ENCODE results near the gene STX11. TPM values are rescaled to one million over a fixed set of nuclear protein-coding genes. Genes with fewer than 3 reads are reported as not detected.

The STX11 gene
- total and polyA plus RNA-seq, 10 of the 15 experiments (the other 5 are each of a cell fraction or from before 2014, with no cell fraction given): 0.66 to 38.1 (median 19.8) TPM

DNA sequence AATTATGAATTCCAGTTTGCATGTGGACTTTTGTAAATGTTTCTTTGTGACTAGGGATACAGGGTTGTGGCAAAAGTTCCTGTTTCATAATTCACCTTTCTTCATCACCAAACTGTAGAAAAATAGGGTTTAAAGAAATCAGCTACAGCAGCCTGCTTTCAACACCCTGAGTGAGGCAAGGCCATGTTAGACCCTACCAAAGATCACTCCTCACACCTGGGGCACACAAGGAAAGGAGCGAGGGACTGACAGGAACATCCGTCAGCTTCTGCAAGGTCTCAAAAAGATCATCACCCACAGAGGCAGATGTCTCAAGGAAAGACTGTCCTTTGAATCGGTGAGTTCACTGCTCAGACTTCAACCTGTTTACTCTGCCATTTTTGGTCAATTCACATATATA lies 10.5 kb upstream of the STX11 start:
- no peaks in the 10 kb centered on the region for H3K27me3 ChIP-seq (replicated peaks in 1 of 2; ENCODE audit: control insufficient read depth in 2 of 2, insufficient read depth in 2 of 2, low read length in 1 of 2)
- H3K27ac ChIP-seq (ENCODE audit: control insufficient read depth, insufficient read depth): no peak overlapping the region
- 79% methylated on average over 3 of the region's 3 CpGs for WGBS (ENCODE audit: insufficient coverage, insufficient replicate concordance, low lambda C conversion rate, missing lambda C conversion rate)
- SMC1A ChIA-PET (ENCODE audit: uncharacterized antibody, unreplicated experiment): interaction anchor here (1.0 to 5.3 kb wide), 4 partner anchors 11 to 25 kb away, joined by 4 to 21 read pairs (median 12); partner anchors contain the start of gene STX11
- RAD21 ChIA-PET (ENCODE audit: unreplicated experiment): interaction anchor here (0.6 to 1.4 kb wide), 4 partner anchors 11 to 590 kb away, joined by 3 to 4 read pairs (median 3); partner anchors contain the start of gene STX11
- intact Hi-C loops (cut with micrococcal nuclease; ENCODE audit: unreplicated experiment) (no loop called here), in situ Hi-C loops (cut with MboI) (no loop called here)
- POLR2A ChIA-PET: interaction anchor here (0.9 to 1.3 kb wide), 2 partner anchors 14 to 78 kb away, joined by 3 to 4 read pairs; no protein-coding TSS in a partner anchor
- no peak overlapping the region for H3K4me3 ChIP-seq
- CTCF ChIA-PET: interaction anchor here (0.5 to 1.6 kb wide), 5 partner anchors 9 to 404 kb away, joined by 3 to 4 read pairs (median 4); no protein-coding TSS in a partner anchor
- no TSS peak for BruUV-seq (replicated peaks)
- TF ChIP-seq KAT2A (conservative IDR thresholded peaks at IDR 0.05; ENCODE audit: control insufficient read depth, low read depth, low read length): no peak
- TF ChIP-seq BMI1 (IDR thresholded peaks at IDR 0.05; ENCODE audit: borderline replicate concordance): no peak
- TF ChIP-seq NR2C2 (IDR thresholded peaks at IDR 0.05; ENCODE audit: borderline replicate concordance, control insufficient read depth, insufficient read length, low read depth): no peak
- DNase-seq (ENCODE audit: low read depth, low spot score) (no peak), ATAC-seq (no peak), FAIRE-seq (no peak)
- peak overlapping the region; percentile 59 for H3K4me2 ChIP-seq (ENCODE audit: control insufficient read depth, insufficient read depth)
- H3K9ac ChIP-seq (ENCODE audit: control insufficient read depth, insufficient read depth, low read length): no peak overlapping the region
- no peaks in the 10 kb centered on the region for H3K79me2 ChIP-seq (ENCODE audit: control insufficient read depth, insufficient read depth, low read length)
- H4K20me1 ChIP-seq (ENCODE audit: control insufficient read depth, insufficient read depth): no peaks in the 10 kb centered on the region
- H3K9me3 ChIP-seq (replicated peaks; ENCODE audit: control insufficient read depth, insufficient read depth, low read length): no peaks in the 10 kb centered on the region
- H3K4me1 ChIP-seq (ENCODE audit: control insufficient read depth, insufficient read depth, low read length): peaks cover 18% of the 10 kb centered on the region
- peak overlapping the region; percentile 81 for H2AFZ ChIP-seq (ENCODE audit: control insufficient read depth, low read depth, low read length)
- no peaks in the 10 kb centered on the region for H3K36me3 ChIP-seq (ENCODE audit: control insufficient read depth in 2 of 2, insufficient read depth in 2 of 2, low read length in 1 of 2)

DNA sequence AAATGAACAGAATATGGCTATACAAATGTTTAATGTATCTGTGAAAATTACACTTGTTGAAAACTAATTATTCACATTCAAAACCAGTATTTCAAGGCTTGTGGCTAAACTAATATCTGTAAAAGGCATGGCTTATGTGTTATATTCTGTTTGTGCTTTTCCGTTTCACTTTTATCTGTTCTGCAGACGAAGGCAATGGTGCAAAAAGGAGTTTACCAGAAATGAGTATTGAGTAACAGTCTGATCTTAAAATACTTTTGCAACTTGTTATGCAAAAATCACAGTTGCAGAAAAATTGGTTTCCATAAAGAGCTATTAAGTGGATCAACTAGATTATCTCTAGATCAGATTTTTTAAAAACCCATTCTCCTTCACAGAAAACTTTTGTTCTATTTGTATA lies 9.4 kb upstream of the STX11 start:
- H3K9me3 ChIP-seq (replicated peaks; ENCODE audit: control insufficient read depth, insufficient read depth, low read length): no peaks in the 10 kb centered on the region
- ChIA-PET POLR2A (interaction anchor here (0.6 kb wide), 1 partner anchor 164 kb away, joined by 4 read pairs; no protein-coding TSS in a partner anchor), RAD21 (ENCODE audit: unreplicated experiment) (interaction anchor here (0.9 to 4.3 kb wide), 4 partner anchors 12 to 77 kb away, joined by 3 to 21 read pairs (median 3); no protein-coding TSS in a partner anchor), CTCF (interaction anchor here (1.0 to 1.4 kb wide), 4 partner anchors 10 to 76 kb away, joined by 3 to 6 read pairs (median 5); no protein-coding TSS in a partner anchor), SMC1A (ENCODE audit: uncharacterized antibody, unreplicated experiment) (interaction anchor here (0.7 to 5.3 kb wide), 8 partner anchors 10 to 163 kb away, joined by 3 to 21 read pairs (median 3); partner anchors contain the start of gene STX11)
- peak overlapping the region; percentile 90 for H3K4me2 ChIP-seq (ENCODE audit: control insufficient read depth, insufficient read depth)
- peak overlapping the region; percentile 86 for H2AFZ ChIP-seq (ENCODE audit: control insufficient read depth, low read depth, low read length)
- 2% methylated on average over 2 of the region's 2 CpGs for WGBS (ENCODE audit: insufficient coverage, insufficient replicate concordance, low lambda C conversion rate, missing lambda C conversion rate)
- FAIRE-seq (no peak), DNase-seq (ENCODE audit: low read depth, low spot score) (no peak), ATAC-seq (peak; percentile 84)
- intact Hi-C loops (cut with micrococcal nuclease; ENCODE audit: unreplicated experiment): no loop called here
- no peaks in the 10 kb centered on the region for H3K27me3 ChIP-seq (replicated peaks in 1 of 2; ENCODE audit: control insufficient read depth in 2 of 2, insufficient read depth in 2 of 2, low read length in 1 of 2)
- in situ Hi-C loops (cut with MboI): no loop called here
- no peak overlapping the region for H3K9ac ChIP-seq (ENCODE audit: control insufficient read depth, insufficient read depth, low read length)
- no peaks in the 10 kb centered on the region for H3K36me3 ChIP-seq (ENCODE audit: control insufficient read depth in 2 of 2, insufficient read depth in 2 of 2, low read length in 1 of 2)
- H3K4me3 ChIP-seq: peak overlapping the region; percentile 37; the same call in 1 of the 2 replicates
- no peaks in the 10 kb centered on the region for H4K20me1 ChIP-seq (ENCODE audit: control insufficient read depth, insufficient read depth)
- H3K27ac ChIP-seq (ENCODE audit: control insufficient read depth, insufficient read depth): peak overlapping the region; percentile 71
- no peaks in the 10 kb centered on the region for H3K79me2 ChIP-seq (ENCODE audit: control insufficient read depth, insufficient read depth, low read length)
- BruUV-seq (replicated peaks): no TSS peak
- H3K4me1 ChIP-seq (ENCODE audit: control insufficient read depth, insufficient read depth, low read length): peaks cover 18% of the 10 kb centered on the region
- TF ChIP-seq TCF3 (IDR thresholded peaks at IDR 0.05; ENCODE audit: borderline replicate concordance, insufficient read depth, low read depth, low read length): no peak
- TF ChIP-seq, protein P1, sequence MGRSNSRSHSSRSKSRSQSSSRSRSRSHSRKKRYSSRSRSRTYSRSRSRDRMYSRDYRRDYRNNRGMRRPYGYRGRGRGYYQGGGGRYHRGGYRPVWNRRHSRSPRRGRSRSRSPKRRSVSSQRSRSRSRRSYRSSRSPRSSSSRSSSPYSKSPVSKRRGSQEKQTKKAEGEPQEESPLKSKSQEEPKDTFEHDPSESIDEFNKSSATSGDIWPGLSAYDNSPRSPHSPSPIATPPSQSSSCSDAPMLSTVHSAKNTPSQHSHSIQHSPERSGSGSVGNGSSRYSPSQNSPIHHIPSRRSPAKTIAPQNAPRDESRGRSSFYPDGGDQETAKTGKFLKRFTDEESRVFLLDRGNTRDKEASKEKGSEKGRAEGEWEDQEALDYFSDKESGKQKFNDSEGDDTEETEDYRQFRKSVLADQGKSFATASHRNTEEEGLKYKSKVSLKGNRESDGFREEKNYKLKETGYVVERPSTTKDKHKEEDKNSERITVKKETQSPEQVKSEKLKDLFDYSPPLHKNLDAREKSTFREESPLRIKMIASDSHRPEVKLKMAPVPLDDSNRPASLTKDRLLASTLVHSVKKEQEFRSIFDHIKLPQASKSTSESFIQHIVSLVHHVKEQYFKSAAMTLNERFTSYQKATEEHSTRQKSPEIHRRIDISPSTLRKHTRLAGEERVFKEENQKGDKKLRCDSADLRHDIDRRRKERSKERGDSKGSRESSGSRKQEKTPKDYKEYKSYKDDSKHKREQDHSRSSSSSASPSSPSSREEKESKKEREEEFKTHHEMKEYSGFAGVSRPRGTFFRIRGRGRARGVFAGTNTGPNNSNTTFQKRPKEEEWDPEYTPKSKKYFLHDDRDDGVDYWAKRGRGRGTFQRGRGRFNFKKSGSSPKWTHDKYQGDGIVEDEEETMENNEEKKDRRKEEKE (IDR thresholded peaks at IDR 0.05): no peak
- TF ChIP-seq NRF1 (conservative IDR thresholded peaks at IDR 0.05; ENCODE audit: low read depth, low read length): no peak
- TF ChIP-seq MTA2 (IDR thresholded peaks at IDR 0.05; ENCODE audit: low read depth): 0 out of 2 replicates have a peak, but pooled peaks have one; percentile 22
- TF ChIP-seq RUNX3 (IDR thresholded peaks at IDR 0.05; ENCODE audit: low read length): peak; percentile 36; the same call in 1 of the 2 replicates
- peak; percentile 47; the same call in 1 of the 2 replicates for TF ChIP-seq JUNB (IDR thresholded peaks at IDR 0.05)
- TF ChIP-seq MEF2A (IDR thresholded peaks at IDR 0.05; ENCODE audit: insufficient read depth, low read depth, low read length): peak; percentile 86
- TF ChIP-seq FOXM1 (IDR thresholded peaks at IDR 0.05; ENCODE audit: low read depth, low read length): peak; percentile 65; the same call in 1 of the 2 replicates
- no peak for TF ChIP-seq IKZF2 (IDR thresholded peaks at IDR 0.05)
- peak; percentile 60; the same call in 1 of the 2 replicates for TF ChIP-seq NFIC (IDR thresholded peaks at IDR 0.05; ENCODE audit: low read depth, low read length)
- TF ChIP-seq CBX5 (IDR thresholded peaks at IDR 0.05; ENCODE audit: low read depth): peak; percentile 61; the same call in 1 of the 2 replicates

Measured in GM12878 (cell line).